ENCODE measurements around the gene BLACAT1. TPM values are rescaled to one million over a fixed set of nuclear protein-coding genes. Genes with fewer than 3 reads are reported as not detected.

Gene BLACAT1
- total and polyA plus RNA-seq, 4 donors = 0.35 to 0.74 (median 0.58) TPM

- TF ChIP-seq CTCF (IDR thresholded peaks at IDR 0.05; ENCODE audit: control extremely low read depth, extremely low read depth) = no peak
- Histone ChIP-seq H3K36me3 (ENCODE audit: control insufficient read depth in 4 of 4, insufficient read depth in 4 of 4, low read length in 4 of 4) (no peaks in the 10 kb centered on the region), H3K9me3 (ENCODE audit: control insufficient read depth in 4 of 4, insufficient read depth in 3 of 4, low read length in 3 of 4) (peaks cover 0 to 6% (median 2%) of the 10 kb centered on the region in 4 donors), H3K27ac (ENCODE audit: low read depth in 1 of 2, low read length in 1 of 2) (no peak overlapping the region), H3K4me3 (no peak overlapping the region), H3K4me1 (ENCODE audit: control insufficient read depth in 5 of 5, insufficient read depth in 5 of 5, low read length in 5 of 5) (no peaks in the 10 kb centered on the region), H3K9ac (ENCODE audit: insufficient read depth in 1 of 2, low read length in 2 of 2) (no peak overlapping the region), H3K27me3 (ENCODE audit: control insufficient read depth in 3 of 3, insufficient read depth in 3 of 3, low read length in 2 of 3) (peaks cover 0 to 13% (median 3%) of the 10 kb centered on the region in 3 donors)
- peak; percentile 74 for ATAC-seq (ENCODE audit: insufficient read depth, low FRiP score)
- peak; percentile 60 to 73 (median 70) for DNase-seq
- WGBS, 2 donors = 59 to 65% methylated on average over 12 of the region's 12 CpGs
Measured at GRCh38 chr1:205477759-205478247, 22.0 kb upstream of the BLACAT1 start.

- DNase-seq (no peak), ATAC-seq (ENCODE audit: insufficient read depth, low FRiP score) (no peak)
- Histone ChIP-seq H3K36me3 (ENCODE audit: control insufficient read depth in 4 of 4, insufficient read depth in 4 of 4, low read length in 4 of 4) (no peaks in the 10 kb centered on the region), H3K4me3 (no peak overlapping the region), H3K4me1 (ENCODE audit: control insufficient read depth in 5 of 5, insufficient read depth in 5 of 5, low read length in 5 of 5) (no peaks in the 10 kb centered on the region), H3K27me3 (ENCODE audit: control insufficient read depth in 3 of 3, insufficient read depth in 3 of 3, low read length in 2 of 3) (peaks cover 0 to 15% (median 3%) of the 10 kb centered on the region in 3 donors), H3K9ac (ENCODE audit: insufficient read depth in 1 of 2, low read length in 2 of 2) (no peak overlapping the region), H3K9me3 (ENCODE audit: control insufficient read depth in 4 of 4, insufficient read depth in 3 of 4, low read length in 3 of 4) (peaks cover 0 to 6% (median 2%) of the 10 kb centered on the region in 4 donors), H3K27ac (ENCODE audit: low read depth in 1 of 2, low read length in 1 of 2) (no peak overlapping the region)
- WGBS, 2 donors = 66 to 82% methylated on average over 6 of the region's 6 CpGs
- TF ChIP-seq CTCF (IDR thresholded peaks at IDR 0.05; ENCODE audit: control extremely low read depth, extremely low read depth) = no peak
Measured at GRCh38 chr1:205477121-205477758, 21.4 kb upstream of the BLACAT1 start.

- no peaks in the 10 kb centered on the region for H3K36me3 ChIP-seq (ENCODE audit: control insufficient read depth in 4 of 4, insufficient read depth in 4 of 4, low read length in 4 of 4)
- no peaks in the 10 kb centered on the region for H3K4me1 ChIP-seq (ENCODE audit: control insufficient read depth in 5 of 5, insufficient read depth in 5 of 5, low read length in 5 of 5)
- no peak for DNase-seq
- H3K9ac ChIP-seq (ENCODE audit: insufficient read depth in 1 of 2, low read length in 2 of 2) = no peak overlapping the region
- no peak for ATAC-seq (ENCODE audit: insufficient read depth, low FRiP score)
- no peak overlapping the region for H3K4me3 ChIP-seq
- TF ChIP-seq CTCF (IDR thresholded peaks at IDR 0.05; ENCODE audit: control extremely low read depth, extremely low read depth) = no peak
- H3K27ac ChIP-seq (ENCODE audit: low read depth in 1 of 2, low read length in 1 of 2) = no peak overlapping the region
- H3K9me3 ChIP-seq (ENCODE audit: control insufficient read depth in 4 of 4, insufficient read depth in 3 of 4, low read length in 3 of 4) = peaks cover 0 to 6% (median 2%) of the 10 kb centered on the region in 4 donors
- 94 to 99% methylated on average over 4 of the region's 4 CpGs for WGBS, 2 donors
- peaks cover 0 to 15% (median 3%) of the 10 kb centered on the region in 3 donors for H3K27me3 ChIP-seq (ENCODE audit: control insufficient read depth in 3 of 3, insufficient read depth in 3 of 3, low read length in 2 of 3)
Measured at GRCh38 chr1:205476648-205477047, 20.8 kb upstream of the BLACAT1 start.

Data from lung (tissue), 12 donors.